SJCRH30 (cell line): ENCODE measurements around the gene CNTN5. TPM values are rescaled to one million over a fixed set of nuclear protein-coding genes. Genes with fewer than 3 reads are reported as not detected.

ENCODE experiments used
- DNase-seq, 2 experiments: peaks; one replicate each; pipeline ENCODE4 v3.0.0-alpha.2; 2015 to 2020
- H3K27ac ChIP-seq: fragments of 250-450 bp; sonication (Bioruptor Pico); 2 replicates; pipeline ENCODE4 v1.5.1; 2020; ENCODE audit warnings: mild to moderate bottlenecking, moderate library complexity
- H3K27me3 ChIP-seq: fragments of 250-450 bp; sonication (Bioruptor Pico); 2 replicates; pipeline ENCODE4 v1.5.1; 2020; ENCODE audit warnings: mild to moderate bottlenecking, moderate library complexity
- H3K36me3 ChIP-seq: fragments of 250-450 bp; sonication (Bioruptor Pico); 2 replicates; pipeline ENCODE4 v1.5.1; 2020; ENCODE audit warnings: mild to moderate bottlenecking, moderate library complexity
- H3K4me1 ChIP-seq: fragments of 250-450 bp; sonication (Bioruptor Pico); 2 replicates; pipeline ENCODE4 v1.5.1; 2020; ENCODE audit warnings: mild to moderate bottlenecking, moderate library complexity
- H3K4me3 ChIP-seq: fragments of 250-450 bp; sonication (Bioruptor Pico); 2 replicates; pipeline ENCODE4 v1.5.1; 2020; ENCODE audit warnings: mild to moderate bottlenecking, moderate library complexity
- H3K9me3 ChIP-seq: fragments of 250-450 bp; sonication (Bioruptor Pico); replicated peaks from 2 replicates; pipeline ENCODE4 v1.5.1; 2020; ENCODE audit warnings: mild to moderate bottlenecking, moderate library complexity
- total RNA-seq: library from RNA; depleted of rRNA; stranded (reverse); fragments of >200 nt; shearing (Covaris generic); gene quantifications from 2 replicates; pipeline ENCODE4 v1.2.3, GENCODE V29; 2014

CNTN5 gene
- total RNA-seq, 1 experiment from 2014 or later, result 0.34 TPM

DNA sequence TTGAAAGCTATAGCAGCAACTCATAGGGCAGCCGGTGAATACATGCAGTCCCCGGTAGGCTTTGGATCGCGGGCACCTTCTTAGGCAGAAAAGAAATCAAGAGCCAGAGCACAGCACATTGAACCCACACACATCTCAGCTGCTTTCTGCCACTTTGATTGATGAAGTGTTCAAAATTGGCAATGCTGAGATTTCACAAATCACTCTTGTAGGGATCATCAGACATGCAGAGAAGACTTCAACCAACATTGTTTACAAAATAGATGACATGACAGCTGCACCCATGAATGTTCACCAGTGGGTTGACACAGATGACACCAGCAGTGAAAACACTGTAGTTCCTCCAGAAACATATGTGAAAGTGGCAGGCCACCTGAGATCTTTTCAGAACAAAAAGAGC, 1316.1 kb downstream of the CNTN5 start:
- Histone ChIP-seq H3K27ac (no peak overlapping the region), H3K4me1 (no peaks in the 10 kb centered on the region), H3K27me3 (no peaks in the 10 kb centered on the region), H3K9me3 (no peaks in the 10 kb centered on the region), H3K36me3 (no peaks in the 10 kb centered on the region), H3K4me3 (no peak overlapping the region)
- DNase-seq, result no peak

DNA sequence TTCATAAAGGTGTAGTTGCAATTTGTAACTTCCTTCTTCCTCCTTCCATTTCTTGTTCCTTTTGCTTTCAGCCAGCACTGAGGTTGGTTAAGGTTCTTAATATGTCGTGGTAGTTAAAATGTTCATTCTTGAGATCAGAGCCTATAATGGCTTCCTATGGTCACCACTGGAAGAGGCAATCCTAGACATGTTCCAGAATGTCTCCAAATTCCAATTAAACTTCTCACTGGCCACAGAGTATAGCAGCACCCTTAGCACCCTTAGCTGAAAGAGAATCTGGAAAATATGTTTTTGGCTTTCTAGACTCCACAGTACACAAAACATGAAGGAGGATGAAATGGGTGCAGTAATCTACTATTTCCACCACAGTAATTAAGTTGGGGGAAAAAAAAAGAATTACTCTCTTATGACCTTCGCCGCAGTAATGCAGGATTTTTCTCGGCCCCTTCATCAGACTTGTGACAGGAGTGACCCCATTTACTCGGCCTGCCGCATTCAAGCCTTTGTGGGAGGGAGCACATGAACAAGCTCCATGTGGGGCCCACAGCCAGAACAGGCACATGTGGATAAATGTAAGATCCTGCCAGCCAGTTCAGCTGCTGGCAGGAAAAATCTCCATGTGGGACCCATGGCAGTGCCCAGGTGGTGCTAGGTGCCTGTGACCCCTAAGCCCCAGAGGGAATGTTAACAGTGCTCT, 1317.5 kb downstream of the CNTN5 start:
- no peaks in the 10 kb centered on the region for H3K27me3 ChIP-seq
- no peak overlapping the region for H3K4me3 ChIP-seq
- no peak for DNase-seq
- no peaks in the 10 kb centered on the region for H3K4me1 ChIP-seq
- no peaks in the 10 kb centered on the region for H3K36me3 ChIP-seq
- no peaks in the 10 kb centered on the region for H3K9me3 ChIP-seq
- H3K27ac ChIP-seq, result no peak overlapping the region

DNA sequence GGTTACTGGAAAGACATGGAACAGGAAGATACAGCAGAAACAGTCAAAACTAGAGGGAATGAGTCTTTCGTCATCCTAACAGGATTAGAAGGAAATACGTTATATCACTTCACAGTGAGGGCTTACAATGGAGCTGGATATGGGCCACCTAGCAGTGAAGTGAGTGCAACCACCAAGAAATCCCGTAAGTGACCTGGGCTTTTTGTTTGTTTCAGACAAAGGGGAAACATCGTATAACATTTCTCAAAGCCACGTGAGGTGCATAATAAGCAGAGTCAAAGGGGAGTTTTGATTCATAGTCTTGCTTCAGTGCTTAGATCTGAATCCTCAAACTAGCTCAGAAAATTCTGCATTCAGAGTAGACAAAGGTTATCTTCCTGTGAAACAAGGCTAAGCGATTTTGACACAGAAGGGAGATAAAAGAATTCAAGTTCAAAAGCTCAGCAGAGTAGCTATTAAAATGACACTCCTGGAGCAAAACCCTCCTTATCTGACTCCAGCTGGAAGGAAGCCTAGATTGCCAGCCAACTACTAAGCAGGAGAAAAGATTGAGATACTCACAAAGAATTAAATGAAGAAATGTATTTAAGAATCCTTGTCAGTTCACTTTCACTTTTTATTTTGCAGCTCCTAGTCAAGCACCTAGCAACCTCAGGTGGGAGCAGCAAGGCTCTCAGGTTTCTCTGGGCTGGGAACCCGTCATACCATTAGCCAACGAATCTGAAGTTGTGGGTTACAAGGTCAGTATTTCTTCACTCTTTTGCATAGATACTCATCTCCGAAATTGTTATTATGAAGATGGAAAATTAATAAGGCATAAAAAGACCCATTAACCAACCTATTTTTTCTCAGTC, 1319.9 kb downstream of the CNTN5 start:
- no peaks in the 10 kb centered on the region for H3K4me1 ChIP-seq
- no peak for DNase-seq
- no peaks in the 10 kb centered on the region for H3K36me3 ChIP-seq
- no peaks in the 10 kb centered on the region for H3K27me3 ChIP-seq
- no peaks in the 10 kb centered on the region for H3K9me3 ChIP-seq
- H3K4me3 ChIP-seq, result no peak overlapping the region
- no peak overlapping the region for H3K27ac ChIP-seq

DNA sequence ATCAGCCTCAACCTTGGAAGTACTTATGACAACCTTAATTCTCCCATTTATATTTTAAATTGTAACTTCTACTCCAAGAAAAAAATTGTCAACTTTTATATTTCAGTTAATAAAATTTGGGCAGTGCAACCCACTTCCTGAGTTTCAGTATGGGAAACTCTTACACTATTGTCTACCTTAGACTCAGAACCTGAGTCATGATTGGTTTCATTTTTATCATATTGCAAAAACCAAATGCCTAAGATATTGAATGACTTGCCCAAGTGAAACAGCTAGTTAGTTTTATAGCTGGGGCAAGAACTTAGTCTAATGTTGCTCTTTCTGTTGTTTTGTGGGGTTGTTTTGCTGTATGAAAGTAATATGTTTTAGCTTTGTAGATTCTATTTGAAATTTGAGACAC, 1332.3 kb downstream of the CNTN5 start:
- no peaks in the 10 kb centered on the region for H3K4me1 ChIP-seq
- H3K36me3 ChIP-seq, result no peaks in the 10 kb centered on the region
- H3K27ac ChIP-seq, result no peak overlapping the region

DNA sequence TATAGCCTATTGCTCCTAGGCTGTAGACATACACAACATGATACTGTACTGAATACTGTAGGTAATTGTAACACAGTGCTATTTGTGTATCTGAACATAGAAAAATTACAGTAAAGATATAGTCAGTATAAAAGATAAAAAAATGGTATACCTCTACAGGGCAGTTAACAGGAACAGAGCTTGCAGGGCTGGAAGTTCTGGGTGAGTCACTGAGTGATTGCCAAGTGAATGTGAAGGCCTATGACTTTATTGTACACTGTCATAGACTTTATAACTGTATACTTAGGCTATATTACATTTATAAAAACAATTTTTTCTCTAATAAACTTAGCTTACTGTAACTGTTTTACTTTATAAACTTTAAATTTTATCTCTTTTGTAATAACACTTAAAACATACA, 1334.0 kb downstream of the CNTN5 start:
- H3K9me3 ChIP-seq, result no peaks in the 10 kb centered on the region
- DNase-seq, result no peak
- no peaks in the 10 kb centered on the region for H3K27me3 ChIP-seq
- no peak overlapping the region for H3K4me3 ChIP-seq
- H3K27ac ChIP-seq, result no peak overlapping the region
- H3K4me1 ChIP-seq, result no peaks in the 10 kb centered on the region
- no peaks in the 10 kb centered on the region for H3K36me3 ChIP-seq

More for the DNA sequence above, 1332.3 kb downstream of the CNTN5 start:
- DNase-seq, result no peak
- H3K27me3 ChIP-seq, result no peaks in the 10 kb centered on the region
- H3K9me3 ChIP-seq, result no peaks in the 10 kb centered on the region
- H3K4me3 ChIP-seq, result no peak overlapping the region

DNA sequence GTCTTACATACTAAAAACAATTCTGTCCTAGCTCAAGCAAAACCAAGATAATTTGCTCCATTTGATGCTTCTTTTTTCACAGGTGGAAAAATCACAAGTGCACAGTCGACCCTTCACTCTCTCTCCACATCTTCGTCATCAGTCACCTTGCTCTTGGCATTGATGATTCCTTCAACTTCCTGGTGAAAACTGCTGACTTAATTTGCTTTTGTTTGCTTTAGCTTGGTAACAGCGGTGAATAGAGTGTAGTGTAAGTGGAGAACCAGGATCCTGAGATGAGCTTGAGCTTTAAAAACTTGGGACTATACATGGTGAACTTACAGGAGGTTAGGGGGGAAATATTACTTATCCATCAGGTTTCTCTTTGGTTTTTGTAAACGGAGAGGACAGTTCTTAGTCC, 1335.3 kb downstream of the CNTN5 start:
- DNase-seq, result no peak
- Histone ChIP-seq H3K27ac (no peak overlapping the region), H3K9me3 (no peaks in the 10 kb centered on the region), H3K4me3 (no peak overlapping the region), H3K36me3 (no peaks in the 10 kb centered on the region), H3K27me3 (no peaks in the 10 kb centered on the region), H3K4me1 (no peaks in the 10 kb centered on the region)

DNA sequence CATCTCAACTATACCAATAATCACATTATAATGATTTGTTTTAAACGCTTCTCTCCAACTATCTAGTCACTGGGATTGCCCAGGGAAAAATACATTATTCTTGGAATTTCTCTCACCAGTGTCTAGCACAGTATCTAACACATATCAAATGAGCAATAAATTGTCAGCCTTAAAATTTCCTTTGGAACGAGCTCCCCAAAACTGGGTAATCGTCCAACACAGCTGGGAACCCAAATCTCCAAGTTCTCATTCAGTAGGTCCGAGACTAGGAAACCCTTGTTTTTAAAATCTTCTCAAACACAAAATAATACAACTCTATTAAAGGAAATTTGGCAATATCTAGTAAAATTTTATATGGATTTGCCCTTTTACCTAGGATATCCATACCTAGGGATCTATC, 1338.5 kb downstream of the CNTN5 start:
- no peak for DNase-seq
- no peaks in the 10 kb centered on the region for H3K27me3 ChIP-seq
- no peaks in the 10 kb centered on the region for H3K36me3 ChIP-seq
- H3K9me3 ChIP-seq, result no peaks in the 10 kb centered on the region
- no peak overlapping the region for H3K4me3 ChIP-seq
- H3K27ac ChIP-seq, result no peak overlapping the region
- H3K4me1 ChIP-seq, result no peaks in the 10 kb centered on the region

DNA sequence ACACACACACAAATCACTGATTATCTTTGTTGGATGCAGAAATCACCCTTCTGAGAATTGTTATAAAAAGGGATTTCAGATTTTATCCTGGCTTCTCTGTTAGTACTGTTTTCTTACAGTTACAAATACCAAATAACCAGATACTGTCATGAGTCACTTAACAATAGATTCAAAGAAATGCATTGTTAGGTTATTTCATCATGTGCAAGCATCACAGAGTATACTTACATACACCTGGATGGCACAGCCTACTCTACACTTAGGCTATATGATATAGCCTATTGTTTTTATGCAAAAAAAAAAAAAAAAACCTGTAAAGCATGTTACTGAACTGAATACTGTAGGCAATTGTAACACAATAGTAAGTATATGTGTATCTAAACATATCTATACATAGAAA, 1347.1 kb downstream of the CNTN5 start:
- no peak overlapping the region for H3K4me3 ChIP-seq
- no peak overlapping the region for H3K27ac ChIP-seq
- no peaks in the 10 kb centered on the region for H3K4me1 ChIP-seq
- H3K27me3 ChIP-seq, result no peaks in the 10 kb centered on the region
- H3K36me3 ChIP-seq, result no peaks in the 10 kb centered on the region
- no peaks in the 10 kb centered on the region for H3K9me3 ChIP-seq
- no peak for DNase-seq

DNA sequence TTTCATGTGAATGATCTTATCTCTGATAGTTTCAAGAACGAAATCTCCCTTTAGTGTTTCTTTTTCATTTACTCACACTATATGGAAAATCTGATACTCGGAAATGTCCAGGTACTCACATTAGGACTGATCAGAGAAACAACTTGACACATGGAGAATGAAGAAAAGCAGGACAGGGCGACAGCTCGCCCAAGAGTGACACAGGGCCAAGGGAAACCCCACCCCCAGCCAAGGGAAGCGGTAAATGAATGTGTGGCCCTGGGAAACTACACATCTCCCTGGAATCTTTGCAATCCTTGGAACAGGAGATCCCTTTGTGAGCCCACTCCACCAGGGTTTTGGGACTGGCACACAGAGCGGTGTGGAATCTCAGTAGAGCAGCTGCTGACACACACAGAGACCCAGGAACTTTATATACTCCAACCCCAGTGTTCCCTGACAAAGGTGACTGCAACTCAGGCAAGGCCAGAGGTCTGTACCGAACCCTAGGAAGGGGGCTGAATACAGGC, 1362.7 kb downstream of the CNTN5 start:
- no peaks in the 10 kb centered on the region for H3K27me3 ChIP-seq
- DNase-seq, result no peak
- no peaks in the 10 kb centered on the region for H3K36me3 ChIP-seq
- H3K27ac ChIP-seq, result no peak overlapping the region
- H3K4me3 ChIP-seq, result no peak overlapping the region
- no peaks in the 10 kb centered on the region for H3K9me3 ChIP-seq
- no peaks in the 10 kb centered on the region for H3K4me1 ChIP-seq

DNA sequence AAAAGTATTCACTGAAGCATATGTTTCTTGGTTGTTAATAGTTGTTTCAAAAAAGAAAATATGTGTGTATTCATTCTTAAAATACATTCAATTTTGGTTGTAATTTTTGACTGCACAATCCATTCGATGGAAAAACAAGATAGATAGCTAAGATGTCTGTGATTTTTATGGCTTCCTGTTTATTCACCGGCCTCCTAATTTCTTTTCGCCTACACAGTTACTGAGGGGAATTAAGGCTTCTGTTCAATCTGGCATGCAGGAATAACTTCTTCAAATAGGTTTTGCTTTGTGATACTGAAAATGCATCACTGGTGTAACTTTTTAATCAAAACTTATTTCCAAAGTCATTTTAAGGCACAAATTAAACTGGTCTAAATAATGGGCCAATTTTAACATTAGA, 1375.5 kb downstream of the CNTN5 start:
- H3K4me3 ChIP-seq, result no peak overlapping the region
- no peak for DNase-seq
- H3K4me1 ChIP-seq, result no peaks in the 10 kb centered on the region
- no peak overlapping the region for H3K27ac ChIP-seq
- no peaks in the 10 kb centered on the region for H3K36me3 ChIP-seq
- no peaks in the 10 kb centered on the region for H3K9me3 ChIP-seq
- no peaks in the 10 kb centered on the region for H3K27me3 ChIP-seq

DNA sequence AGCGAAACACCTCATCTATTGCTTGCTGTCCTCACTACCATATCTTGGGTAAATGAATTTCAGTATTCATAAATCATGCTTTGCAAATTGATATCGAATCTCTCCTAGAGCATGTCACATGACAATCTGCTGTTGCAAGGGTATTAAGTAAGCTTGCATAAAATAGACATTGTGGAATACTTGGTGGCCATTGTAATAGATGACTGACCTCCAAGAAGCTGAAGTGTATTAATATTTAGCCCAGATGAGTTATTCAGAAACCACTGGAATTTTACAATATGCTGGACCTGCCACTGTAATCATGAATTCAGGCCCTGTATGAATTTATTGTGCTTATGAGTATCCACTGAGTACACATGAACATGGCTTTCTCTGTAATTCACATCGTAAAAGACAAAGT, 1376.7 kb downstream of the CNTN5 start:
- Histone ChIP-seq H3K4me3 (no peak overlapping the region), H3K27me3 (no peaks in the 10 kb centered on the region), H3K27ac (no peak overlapping the region), H3K4me1 (no peaks in the 10 kb centered on the region), H3K9me3 (no peaks in the 10 kb centered on the region), H3K36me3 (no peaks in the 10 kb centered on the region)
- DNase-seq, result no peak

DNA sequence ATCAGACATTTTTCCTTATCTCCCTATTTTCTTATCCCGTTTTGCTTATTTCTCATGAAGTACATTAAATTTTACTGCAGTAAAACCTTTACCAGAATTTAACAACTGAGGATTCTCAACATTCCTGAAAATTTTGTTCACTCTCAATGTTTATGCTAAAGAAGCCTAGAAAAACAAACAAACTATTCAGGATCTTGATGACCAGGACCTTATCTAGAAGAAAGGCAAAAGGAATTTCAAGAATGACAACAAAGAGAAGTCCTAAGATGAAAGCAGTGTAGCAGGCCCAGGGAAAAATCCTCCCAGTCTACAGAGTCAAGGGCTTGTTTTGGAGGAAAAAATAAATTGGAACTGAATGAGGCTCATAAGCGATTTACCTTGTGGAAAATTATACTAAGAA, 1383.1 kb downstream of the CNTN5 start:
- no peaks in the 10 kb centered on the region for H3K4me1 ChIP-seq
- no peaks in the 10 kb centered on the region for H3K36me3 ChIP-seq
- no peaks in the 10 kb centered on the region for H3K27me3 ChIP-seq
- DNase-seq, result peak in 1 of 2 experiments; percentile 1
- H3K4me3 ChIP-seq, result no peak overlapping the region
- no peak overlapping the region for H3K27ac ChIP-seq
- H3K9me3 ChIP-seq, result no peaks in the 10 kb centered on the region

DNA sequence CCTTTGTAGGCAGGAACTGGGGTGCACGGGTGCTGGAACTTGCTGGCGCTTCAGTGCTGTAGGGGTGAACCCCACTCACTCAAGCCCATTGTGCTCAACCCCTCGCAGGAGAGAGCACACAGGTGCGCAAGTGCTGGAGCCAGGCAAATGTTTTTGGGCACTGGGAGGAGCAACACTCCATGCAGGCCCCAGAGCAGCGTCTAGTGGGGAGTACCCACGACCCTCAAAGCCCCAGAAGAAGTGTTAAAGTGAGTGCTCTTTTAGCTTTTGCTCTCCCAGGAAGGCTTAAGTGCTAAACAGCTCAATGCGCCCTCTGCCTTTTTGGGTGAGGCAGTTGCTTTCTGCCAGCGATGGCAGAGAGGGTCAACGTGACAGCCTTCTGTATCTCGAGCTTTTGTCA, 1384.2 kb downstream of the CNTN5 start:
- H3K4me1 ChIP-seq, result no peaks in the 10 kb centered on the region
- no peaks in the 10 kb centered on the region for H3K9me3 ChIP-seq
- no peak for DNase-seq
- no peaks in the 10 kb centered on the region for H3K36me3 ChIP-seq
- H3K4me3 ChIP-seq, result no peak overlapping the region
- H3K27ac ChIP-seq, result no peak overlapping the region
- H3K27me3 ChIP-seq, result no peaks in the 10 kb centered on the region
